HT1080 (cell line): ENCODE data around the gene ADCY2. TPM values are rescaled to one million over a fixed set of nuclear protein-coding genes. Genes with fewer than 3 reads are reported as not detected.

Source experiments
- DNase-seq: peaks from one replicate; pipeline ENCODE4 v3.0.0-alpha.2; 2015; ENCODE audit warnings: low read depth
- total RNA-seq: library from RNA; depleted of rRNA; stranded (reverse); fragments of >200 nt; shearing (Covaris generic); gene quantifications from 2 replicates; pipeline ENCODE4 v1.2.3, GENCODE V29; 2014

Gene ADCY2
- total RNA-seq, 1 experiment from 2014 or later = 0.35 TPM

DNA sequence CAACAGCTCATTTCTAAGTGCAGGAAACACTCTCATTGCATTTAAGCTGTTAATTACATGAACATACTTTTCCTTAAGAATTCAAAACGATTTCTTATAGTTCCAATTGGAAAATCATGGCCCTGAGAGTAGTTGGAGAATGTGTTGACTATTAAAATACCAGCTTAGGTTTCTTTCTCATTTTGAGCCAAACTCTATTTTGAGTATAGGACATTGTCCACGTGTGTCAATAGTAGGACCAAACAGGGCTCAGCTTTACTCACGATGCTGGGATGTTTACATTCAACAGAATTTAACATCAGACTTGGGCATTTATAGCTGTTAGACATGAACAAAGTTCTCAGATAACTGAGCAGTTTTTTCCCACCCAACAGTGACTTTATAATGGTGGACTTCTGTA is 39.6 kb downstream of the ADCY2 start:
- DNase-seq = no peak

GRCh38 chr5:7436521-7436920 is 40.6 kb downstream of the ADCY2 start:
- no peak for DNase-seq

DNA sequence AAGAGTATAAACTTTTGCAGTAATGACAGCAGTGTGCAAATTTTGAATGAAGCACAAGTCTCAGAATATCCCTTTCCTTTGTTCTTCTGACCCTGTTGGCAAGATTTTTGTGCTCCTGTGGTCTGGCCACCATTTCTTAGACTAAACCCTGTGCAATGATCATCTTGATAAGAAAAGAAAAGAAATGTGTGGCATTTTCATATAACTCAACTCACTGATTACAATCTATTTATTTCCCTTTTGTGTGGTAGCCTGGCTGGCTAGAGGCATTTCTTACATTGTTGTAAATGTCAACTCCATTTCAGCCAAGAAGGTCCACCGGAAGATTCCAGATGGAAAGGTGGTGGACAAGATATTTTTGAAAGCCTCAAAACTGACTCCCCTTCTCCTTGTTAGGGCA is 41.9 kb downstream of the ADCY2 start:
- no peak for DNase-seq

- no peak for DNase-seq
Measured at GRCh38 chr5:7445068-7445467, 49.1 kb downstream of the ADCY2 start.

- DNase-seq = no peak
Measured at GRCh38 chr5:7445831-7446230, 49.9 kb downstream of the ADCY2 start.

DNA sequence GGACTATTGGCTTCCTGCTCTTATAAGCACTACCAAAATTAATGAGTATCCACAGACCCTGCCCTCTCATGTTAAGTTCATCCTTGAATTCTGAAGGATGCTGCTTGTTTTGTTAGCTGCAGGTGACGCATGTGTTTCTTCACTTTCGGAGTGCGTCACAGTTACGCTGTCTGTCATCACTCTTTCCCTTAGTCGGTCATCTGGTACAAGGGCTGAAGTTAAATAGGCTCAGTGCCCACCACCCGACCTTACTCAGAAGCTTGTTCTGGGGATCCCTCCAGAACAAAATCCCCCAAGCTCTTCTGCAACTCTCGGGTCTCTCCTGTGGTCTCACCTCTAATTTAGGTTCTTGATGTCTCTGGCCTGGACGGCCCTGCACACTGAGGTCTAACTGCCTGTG is 51.0 kb downstream of the ADCY2 start:
- DNase-seq = no peak

- no peak for DNase-seq
Measured at GRCh38 chr5:7453947-7454346, 58.0 kb downstream of the ADCY2 start.

GRCh38 chr5:7456206-7456605 is 60.3 kb downstream of the ADCY2 start:
- no peak for DNase-seq

DNA sequence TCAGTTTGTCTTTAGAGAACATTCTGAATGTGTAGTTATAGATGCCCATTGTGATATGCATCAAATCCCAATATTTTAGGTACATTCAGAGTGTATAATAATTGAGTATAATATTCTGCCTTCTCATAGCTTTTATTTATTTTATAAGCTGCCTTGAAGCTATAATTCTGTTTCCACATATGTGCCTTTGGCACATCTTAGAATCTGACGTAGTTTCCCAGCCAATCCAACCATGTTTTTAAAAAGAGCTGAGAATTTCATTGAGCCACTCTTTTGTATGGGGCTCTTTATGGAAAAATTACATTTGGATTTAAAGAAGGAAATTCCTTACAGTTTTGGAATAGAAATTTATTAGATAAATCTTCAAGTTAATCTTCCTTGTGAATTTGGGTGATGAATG is 65.4 kb downstream of the ADCY2 start:
- DNase-seq = no peak

GRCh38 chr5:7462758-7463157 is 66.8 kb downstream of the ADCY2 start:
- no peak for DNase-seq

GRCh38 chr5:7464182-7464581 is 68.2 kb downstream of the ADCY2 start:
- peak; percentile 15 for DNase-seq

DNA sequence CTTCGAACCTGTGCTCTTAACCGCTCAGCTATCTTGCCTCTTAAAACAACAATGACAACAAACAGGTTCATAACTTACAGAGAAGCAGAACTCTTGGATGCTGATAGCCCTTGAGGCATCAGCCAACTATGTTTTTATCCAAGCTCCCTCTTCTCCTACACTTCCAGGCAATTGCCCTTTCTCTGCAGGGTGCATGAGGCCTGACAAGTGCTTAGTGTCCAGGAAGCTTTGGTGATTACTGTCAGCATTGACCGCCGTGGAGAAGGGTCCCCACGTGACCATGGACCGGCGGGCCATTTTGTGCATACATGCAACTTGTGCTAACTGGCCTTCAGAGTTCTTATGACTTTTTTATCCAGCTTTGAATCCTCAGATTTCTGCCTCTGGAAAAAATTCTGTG is 71.2 kb downstream of the ADCY2 start:
- no peak for DNase-seq

DNA sequence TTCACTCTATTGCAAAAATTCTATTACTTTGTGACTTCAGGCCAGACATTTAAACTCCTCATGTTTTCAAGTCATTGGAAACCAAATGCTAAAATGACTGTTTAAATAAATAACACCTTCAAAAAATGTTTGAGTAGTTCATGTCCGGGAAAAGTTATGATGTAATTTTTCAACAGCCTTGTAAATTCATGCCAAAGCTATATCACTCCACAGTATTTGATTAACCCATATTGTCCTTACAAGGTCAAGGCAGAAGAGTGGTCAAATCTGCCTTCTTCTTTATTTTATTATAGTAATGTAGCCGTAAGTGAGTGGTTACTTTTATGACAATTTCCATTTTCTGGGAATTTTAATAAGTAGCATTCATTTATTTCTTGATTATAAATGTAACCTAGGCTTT is 72.8 kb downstream of the ADCY2 start:
- DNase-seq = no peak

DNA sequence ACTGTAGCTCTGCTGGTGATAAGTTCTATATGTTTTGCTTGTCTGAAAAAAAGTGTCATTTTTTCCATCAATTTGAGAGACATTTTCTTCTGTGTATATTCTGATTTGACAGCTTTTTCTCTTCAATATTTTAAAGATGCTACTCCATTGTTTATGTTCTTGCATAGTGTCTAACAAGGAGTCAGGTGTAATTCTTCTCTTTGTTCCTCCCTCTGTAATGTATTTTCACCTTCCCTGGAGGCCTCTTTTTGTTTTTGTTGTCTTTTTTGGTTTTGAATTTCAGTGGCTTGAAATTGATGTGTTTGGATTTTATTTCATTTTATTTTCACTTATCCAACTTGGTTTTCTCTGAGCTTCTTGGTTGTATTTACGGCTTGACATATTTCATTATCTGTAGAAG is 75.8 kb downstream of the ADCY2 start:
- no peak for DNase-seq

DNA sequence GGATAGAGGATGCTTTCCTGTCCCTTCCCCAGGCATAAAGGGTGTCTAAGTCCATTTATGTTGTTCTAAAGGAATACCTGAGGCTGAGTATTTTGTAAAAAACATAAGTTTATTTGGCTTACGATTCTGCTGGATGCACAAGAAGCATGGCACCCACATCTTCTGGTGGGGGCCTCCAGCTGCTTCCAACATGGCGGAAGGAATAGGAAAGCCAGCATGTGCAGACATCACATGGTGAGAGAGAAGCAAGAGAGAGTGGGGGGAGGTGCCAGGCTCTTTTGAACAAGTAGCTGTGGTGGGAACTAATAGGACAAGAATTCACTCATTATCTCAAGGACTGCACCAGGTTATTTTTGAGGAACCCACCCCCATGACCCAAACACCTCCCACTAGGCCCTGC is 77.2 kb downstream of the ADCY2 start:
- DNase-seq = no peak

DNA sequence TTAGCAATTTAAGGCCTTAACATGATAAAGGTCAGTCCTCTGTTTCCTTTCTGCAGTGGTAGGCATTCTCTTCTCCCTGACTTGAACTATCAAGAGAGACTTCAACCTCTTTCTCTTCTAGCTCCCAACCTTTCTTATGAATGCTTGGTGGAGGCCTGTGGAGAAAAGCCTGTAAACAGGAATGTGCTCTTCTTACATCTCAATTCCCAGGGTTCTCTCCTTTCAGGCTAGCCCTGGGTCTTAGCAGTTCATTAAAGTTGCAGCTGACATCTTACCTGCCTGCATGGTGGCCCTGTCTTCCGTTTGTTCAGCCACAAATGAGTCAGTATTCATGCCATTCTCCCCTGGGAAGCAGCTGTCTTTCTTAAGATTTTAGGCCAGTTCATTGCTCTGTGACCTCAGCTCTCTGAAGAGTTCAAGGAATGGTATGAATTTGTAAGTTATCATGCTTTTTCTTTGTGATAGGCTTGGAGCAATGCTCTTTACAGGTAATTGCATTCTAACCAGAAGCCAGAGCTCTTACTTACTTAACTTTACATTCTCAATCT is 77.8 kb downstream of the ADCY2 start:
- DNase-seq = no peak

DNA sequence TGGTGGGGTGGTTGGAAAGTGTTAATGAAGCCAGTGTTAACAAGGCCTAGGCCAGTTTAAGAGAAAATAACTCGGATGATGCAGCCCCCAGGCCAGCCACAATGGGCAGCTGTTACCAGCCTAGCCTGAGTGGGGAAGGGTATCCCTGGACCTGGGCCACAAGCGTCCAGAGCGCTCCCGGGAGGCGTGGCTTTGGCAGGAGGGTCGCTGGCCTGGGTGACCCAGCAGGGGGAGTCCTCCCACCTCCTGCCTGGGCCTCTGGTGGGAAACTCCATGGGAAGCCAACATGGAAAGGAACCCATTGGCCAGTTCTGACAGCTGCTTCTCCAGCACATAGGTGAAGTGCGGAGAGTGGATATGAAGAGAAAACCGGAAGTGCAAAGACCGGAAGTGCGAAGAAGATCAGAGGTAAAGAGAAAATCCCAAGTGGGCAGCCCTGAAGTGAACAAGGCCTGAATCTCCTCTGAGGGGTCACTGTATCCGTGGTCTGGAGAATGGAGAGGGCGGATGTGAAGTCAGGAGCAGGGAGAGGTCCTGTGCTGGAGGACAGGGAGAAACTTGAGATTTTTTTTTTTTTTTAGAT is 79.0 kb downstream of the ADCY2 start:
- no peak for DNase-seq

DNA sequence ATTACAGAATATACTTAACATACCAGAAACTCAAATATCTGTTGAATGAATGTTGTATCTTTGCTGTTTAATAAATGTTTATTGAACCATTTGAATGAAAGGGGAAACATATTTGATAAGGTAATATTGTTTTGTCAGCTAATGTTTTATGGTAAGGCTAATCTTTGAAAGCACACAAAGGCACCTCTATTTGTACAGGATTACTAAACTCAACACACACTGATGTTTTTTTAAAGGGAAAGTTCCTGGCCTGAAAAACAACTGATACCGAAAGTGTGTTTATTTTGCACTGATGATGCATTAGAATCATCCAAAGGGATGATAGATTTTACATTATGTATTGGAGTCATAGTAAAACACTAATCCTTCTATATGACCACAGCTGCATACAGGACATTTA is 82.5 kb downstream of the ADCY2 start:
- DNase-seq = no peak

DNA sequence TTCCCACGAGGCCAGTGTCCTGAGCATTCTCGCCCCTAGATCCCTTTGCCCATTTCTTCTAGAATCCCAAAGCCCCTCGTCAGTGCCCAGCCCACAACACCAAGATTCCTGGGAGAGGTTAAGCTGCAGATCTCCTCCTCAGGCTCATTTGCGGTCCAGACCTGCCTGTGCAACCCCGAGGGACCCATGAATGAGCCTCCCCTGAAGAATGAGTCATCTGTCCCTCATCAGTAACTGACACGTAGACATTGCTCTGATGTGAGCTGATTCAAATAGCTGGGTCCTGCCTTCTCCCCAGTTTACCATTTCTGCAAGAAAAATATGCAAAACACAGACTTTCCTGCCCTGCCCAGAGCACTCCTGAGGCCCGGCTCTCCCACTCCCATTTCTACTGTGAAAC is 92.8 kb downstream of the ADCY2 start:
- no peak for DNase-seq

GRCh38 chr5:7492371-7492770 is 96.4 kb downstream of the ADCY2 start:
- DNase-seq = no peak

- peak; percentile 26 for DNase-seq
Measured at GRCh38 chr5:7493081-7493480, 97.1 kb downstream of the ADCY2 start.

GRCh38 chr5:7493622-7494021 is 97.7 kb downstream of the ADCY2 start:
- DNase-seq = no peak

GRCh38 chr5:7494481-7495130 is 98.7 kb downstream of the ADCY2 start:
- no peak for DNase-seq
